H1 (cell line): ENCODE results near the gene C1QL1. TPM values are rescaled to one million over a fixed set of nuclear protein-coding genes. Genes with fewer than 3 reads are reported as not detected.

Experiments
- KDM5A ChIP-seq: fragments of 200-600 bp; IDR thresholded peaks from 2 replicates; pipeline ENCODE4 v1.7.1; 2012; ENCODE audit warnings: mild to moderate bottlenecking, low read length, inconsistent platforms, mixed read lengths
- RAD21 ChIP-seq, 2 experiments: IDR thresholded peaks in 1 of 2; conservative IDR thresholded peaks in 1 of 2; 2 replicates each; pipeline ENCODE4 v1.6.1; 2011; ENCODE audit warnings: low read depth in 2 of 2, low read length in 2 of 2, improper control_type of control experiment in 1 of 2, inconsistent platforms in 1 of 2, mild to moderate bottlenecking in 1 of 2, moderate library complexity in 1 of 2
- SAP30 ChIP-seq: fragments of 300-600 bp; sonication (generic); IDR thresholded peaks from 2 replicates; pipeline ENCODE4 v1.7.1; 2012; ENCODE audit warnings: low read length, moderate library complexity, mild to moderate bottlenecking, inconsistent platforms; ENCODE audit not compliant: insufficient read depth, insufficient replicate concordance
- SIX5 ChIP-seq: IDR thresholded peaks from 2 replicates; pipeline ENCODE4 v1.6.1; 2011; ENCODE audit warnings: mild to moderate bottlenecking, low read depth, low read length
- SP2 ChIP-seq: IDR thresholded peaks from 2 replicates; pipeline ENCODE4 v1.6.1; 2012; ENCODE audit warnings: mild to moderate bottlenecking, low read length, inconsistent platforms
- polyA plus RNA-seq, 7 experiments: library from polyadenylated mRNA; depleted of rRNA in 3 of 7; stranded (reverse) in 5 of 7; unstranded in 2 of 7; fragments of >200 nt in 5 of 7; fragments of 200-250 nt in 2 of 7; gene quantifications; 1 replicate in 5 of 7; 2 replicates in 1 of 7; 4 replicates in 1 of 7; pipeline versions ENCODE4 v1.2.1 to v1.2.3, GENCODE V29; 2011 to 2013; ENCODE audit warnings: missing spikeins in 2 of 7, mixed read lengths in 2 of 7
- total RNA-seq: library from RNA; stranded (reverse); fragmentation: NEBNext Ultra II Directional; extraction: Animal tissue kit (Norgen Biotek cat#: 25700); gene quantifications from 2 replicates; pipeline ENCODE4 v1.2.1, GENCODE V29; 2021

C1QL1 gene
- total and polyA plus RNA-seq, 2 of the 8 experiments (the other 6 are each of a cell fraction or from before 2014, with no cell fraction given) = 7.6 to 10.5 TPM

DNA sequence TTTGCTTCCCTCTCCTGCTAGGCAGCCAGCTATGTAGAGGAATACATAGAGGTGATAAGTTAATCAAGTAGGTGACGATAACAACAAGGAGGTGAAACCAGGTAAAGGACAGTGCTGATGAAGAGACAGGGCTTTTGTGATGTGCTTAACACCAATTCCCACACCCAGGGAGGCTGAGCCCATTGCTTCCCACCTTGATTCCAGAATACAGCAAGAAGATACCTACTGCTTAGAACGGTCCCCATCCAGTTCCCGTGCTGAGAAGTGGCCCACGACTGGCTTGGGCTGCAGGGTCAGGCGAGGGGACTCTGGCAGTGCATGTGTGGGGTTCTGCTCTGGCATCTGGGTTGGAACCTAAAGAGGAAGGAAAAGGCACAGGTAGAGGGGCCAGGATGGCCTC, 36.7 kb downstream of the C1QL1 start (continued):
- no peak for TF ChIP-seq SP2
- TF ChIP-seq SIX5 = no peak
- no peak for TF ChIP-seq RAD21 (IDR thresholded peaks at IDR 0.05 in 1 of 2, conservative IDR thresholded peaks at IDR 0.05 in 1 of 2; ENCODE audit: low read depth in 2 of 2, low read length in 2 of 2)
- TF ChIP-seq KDM5A = no peak
- TF ChIP-seq SAP30 = no peak
